ENCODE data around the gene NEUROD2. TPM values are rescaled to one million over a fixed set of nuclear protein-coding genes. Genes with fewer than 3 reads are reported as not detected.

NEUROD2 gene
- total and polyA plus RNA-seq, 7 donors = 0.23 to 1.2 (median 0.33) TPM; not detected in 4

DNA sequence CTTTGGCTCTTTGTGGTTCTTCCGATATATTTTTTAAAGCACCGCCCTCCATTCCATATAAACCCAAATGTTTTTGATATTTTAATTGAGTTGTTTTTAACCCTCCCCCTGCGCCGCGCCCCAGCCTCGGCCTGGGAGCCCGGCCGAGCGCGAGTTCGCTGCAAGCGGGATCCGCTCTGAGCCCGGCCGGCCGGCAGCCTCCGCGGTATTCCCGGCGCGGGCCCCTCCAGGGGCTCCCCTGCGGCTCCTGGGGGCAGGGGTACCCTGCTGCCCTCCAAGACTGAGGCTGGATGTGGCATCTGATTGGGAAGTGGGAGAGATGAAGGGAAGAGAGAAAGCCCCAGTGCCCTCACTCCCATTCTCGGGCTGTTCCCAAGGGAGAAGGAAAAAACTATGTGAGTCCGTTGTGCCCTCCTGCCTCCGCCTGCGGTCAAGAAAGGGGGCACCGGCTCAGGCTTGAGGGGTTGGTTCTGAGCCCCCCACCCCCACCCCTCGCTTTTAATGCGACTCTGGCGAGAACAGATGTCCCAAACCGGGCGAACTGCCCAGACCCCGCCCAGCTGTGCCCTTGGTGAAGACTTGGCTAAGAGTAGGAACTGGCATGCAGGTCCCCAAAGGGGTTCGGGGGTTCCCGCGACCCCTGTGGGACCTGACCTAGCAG lies 8.6 kb downstream of the NEUROD2 start:
- Histone ChIP-seq H3K9me3 (no peaks in the 10 kb centered on the region), H3K4me1 (peaks cover 0 to 20% (median 16%) of the 10 kb centered on the region in 4 donors), H3K27ac (no peak overlapping the region), H3K36me3 (no peaks in the 10 kb centered on the region), H3K4me3 (no peak overlapping the region), H3K27me3 (peaks cover 57 to 100% (median 96%) of the 10 kb centered on the region in 3 donors)
- DNase-seq = no peak
- intact Hi-C loops (cut with DNase I) = no loop called here
- WGBS, 2 donors = 2 to 3% methylated on average over 36 of the region's 36 CpGs
- TF ChIP-seq, protein P1, sequence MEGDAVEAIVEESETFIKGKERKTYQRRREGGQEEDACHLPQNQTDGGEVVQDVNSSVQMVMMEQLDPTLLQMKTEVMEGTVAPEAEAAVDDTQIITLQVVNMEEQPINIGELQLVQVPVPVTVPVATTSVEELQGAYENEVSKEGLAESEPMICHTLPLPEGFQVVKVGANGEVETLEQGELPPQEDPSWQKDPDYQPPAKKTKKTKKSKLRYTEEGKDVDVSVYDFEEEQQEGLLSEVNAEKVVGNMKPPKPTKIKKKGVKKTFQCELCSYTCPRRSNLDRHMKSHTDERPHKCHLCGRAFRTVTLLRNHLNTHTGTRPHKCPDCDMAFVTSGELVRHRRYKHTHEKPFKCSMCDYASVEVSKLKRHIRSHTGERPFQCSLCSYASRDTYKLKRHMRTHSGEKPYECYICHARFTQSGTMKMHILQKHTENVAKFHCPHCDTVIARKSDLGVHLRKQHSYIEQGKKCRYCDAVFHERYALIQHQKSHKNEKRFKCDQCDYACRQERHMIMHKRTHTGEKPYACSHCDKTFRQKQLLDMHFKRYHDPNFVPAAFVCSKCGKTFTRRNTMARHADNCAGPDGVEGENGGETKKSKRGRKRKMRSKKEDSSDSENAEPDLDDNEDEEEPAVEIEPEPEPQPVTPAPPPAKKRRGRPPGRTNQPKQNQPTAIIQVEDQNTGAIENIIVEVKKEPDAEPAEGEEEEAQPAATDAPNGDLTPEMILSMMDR (IDR thresholded peaks at IDR 0.05) = no peak
- TF ChIP-seq EP300 (IDR thresholded peaks at IDR 0.05) (no peak), POLR2A (IDR thresholded peaks at IDR 0.05) (no peak), POLR2AphosphoS5 (IDR thresholded peaks at IDR 0.05) (no peak)

- 3 to 5% methylated on average over 17 of the region's 17 CpGs for WGBS, 2 donors
- DNase-seq = no peak
- peaks cover 52 to 100% (median 91%) of the 10 kb centered on the region in 3 donors for H3K27me3 ChIP-seq
- no peaks in the 10 kb centered on the region for H3K9me3 ChIP-seq
- no peaks in the 10 kb centered on the region for H3K36me3 ChIP-seq
- H3K27ac ChIP-seq = no peak overlapping the region
- H3K4me3 ChIP-seq = no peak overlapping the region
- intact Hi-C loops (cut with DNase I) = no loop called here
- TF ChIP-seq POLR2A (IDR thresholded peaks at IDR 0.05) (no peak), EP300 (IDR thresholded peaks at IDR 0.05) (no peak)
- H3K4me1 ChIP-seq = peaks cover 0 to 18% (median 14%) of the 10 kb centered on the region in 4 donors
Observed at GRCh38 chr17:39598630-39599003, 9.1 kb downstream of the NEUROD2 start.

- no peak for TF ChIP-seq EP300 (IDR thresholded peaks at IDR 0.05)
- TF ChIP-seq POLR2A (IDR thresholded peaks at IDR 0.05) = no peak
- TF ChIP-seq POLR2AphosphoS5 (IDR thresholded peaks at IDR 0.05) = no peak
- TF ChIP-seq, protein P1 (IDR thresholded peaks at IDR 0.05) = no peak
- peaks cover 0 to 18% (median 14%) of the 10 kb centered on the region in 4 donors for H3K4me1 ChIP-seq
- no peak overlapping the region for H3K27ac ChIP-seq
- peaks cover 51 to 100% (median 85%) of the 10 kb centered on the region in 3 donors for H3K27me3 ChIP-seq
- no peaks in the 10 kb centered on the region for H3K36me3 ChIP-seq
- intact Hi-C loops (cut with DNase I) = no loop called here
- no peaks in the 10 kb centered on the region for H3K9me3 ChIP-seq
- WGBS, 2 donors = 9 to 12% methylated on average over 13 of the region's 13 CpGs
- DNase-seq = no peak
- H3K4me3 ChIP-seq = no peak overlapping the region
Observed at GRCh38 chr17:39598047-39598481, 9.7 kb downstream of the NEUROD2 start.

GRCh38 chr17:39597372-39598046 lies 10.2 kb downstream of the NEUROD2 start:
- TF ChIP-seq POLR2A (IDR thresholded peaks at IDR 0.05) (no peak), POLR2AphosphoS5 (IDR thresholded peaks at IDR 0.05) (no peak), EP300 (IDR thresholded peaks at IDR 0.05) (no peak)
- TF ChIP-seq, protein P1 (IDR thresholded peaks at IDR 0.05) = no peak
- DNase-seq = no peak
- Histone ChIP-seq H3K4me3 (no peak overlapping the region), H3K4me1 (peaks cover 0 to 18% (median 14%) of the 10 kb centered on the region in 4 donors), H3K36me3 (no peaks in the 10 kb centered on the region), H3K9me3 (no peaks in the 10 kb centered on the region), H3K27me3 (peaks cover 51 to 98% (median 80%) of the 10 kb centered on the region in 3 donors), H3K27ac (no peak overlapping the region)
- intact Hi-C loops (cut with DNase I) = no loop called here
- WGBS, 2 donors = 9 to 10% methylated on average over 22 of the region's 22 CpGs

GRCh38 chr17:39596543-39597267 lies 11.0 kb downstream of the NEUROD2 start:
- Histone ChIP-seq H3K4me3 (no peak overlapping the region), H3K36me3 (no peaks in the 10 kb centered on the region), H3K4me1 (peaks cover 0 to 18% (median 14%) of the 10 kb centered on the region in 4 donors), H3K27ac (no peak overlapping the region), H3K9me3 (no peaks in the 10 kb centered on the region), H3K27me3 (peaks cover 47 to 98% (median 72%) of the 10 kb centered on the region in 3 donors)
- 5 to 8% methylated on average over 47 of the region's 47 CpGs for WGBS, 2 donors
- DNase-seq = no peak
- intact Hi-C loops (cut with DNase I) = no loop called here
- TF ChIP-seq EP300 (IDR thresholded peaks at IDR 0.05) = no peak
- no peak for TF ChIP-seq POLR2A (IDR thresholded peaks at IDR 0.05)
- TF ChIP-seq POLR2AphosphoS5 (IDR thresholded peaks at IDR 0.05) = no peak
- TF ChIP-seq, protein P1 (IDR thresholded peaks at IDR 0.05) = no peak
